Activated naive CD4-positive, alpha-beta T cell treated with anti-CD3 and anti-CD28 coated beads, Interleukin-2, amount 50 U/mL, for 72 hours (primary cell): ENCODE measurements around the gene MVB12A. TPM values are rescaled to one million over a fixed set of nuclear protein-coding genes. Genes with fewer than 3 reads are reported as not detected.

ENCODE experiments used
- ATAC-seq, 2 donors: fragments of 150-1000 bp; cut with Tn5 transposase; 2 replicates each; pipeline ENCODE4 v1.10.0; 2021; ENCODE audit warnings: mild to moderate bottlenecking in 2 of 2, moderate library complexity in 2 of 2
- DNase-seq, 2 donors: peaks; one replicate each; pipeline ENCODE4 v3.0.0; 2021 to 2022; ENCODE audit warnings: low spot score in 2 of 2
- H3K27ac Mint-ChIP-seq, 2 donors: one replicate each; pipeline ENCODE4 v1.8.0; 2022; ENCODE audit warnings: mild to moderate bottlenecking in 2 of 2, mixed read lengths in 2 of 2
- H3K36me3 Mint-ChIP-seq, 2 donors: one replicate each; pipeline ENCODE4 v1.8.0; 2022; ENCODE audit warnings: mixed read lengths in 2 of 2
- H3K9me3 Mint-ChIP-seq, 2 donors: one replicate each; pipeline ENCODE4 v1.8.0; 2022; ENCODE audit warnings: mixed read lengths in 2 of 2
- total RNA-seq, 2 donors: library from RNA; stranded (reverse); gene quantifications; one replicate each; pipeline ENCODE4 v1.2.3, GENCODE V29; 2022

The MVB12A gene
- total RNA-seq, 2 donors from 2014 or later, result 34.4 to 55.2 TPM

DNA sequence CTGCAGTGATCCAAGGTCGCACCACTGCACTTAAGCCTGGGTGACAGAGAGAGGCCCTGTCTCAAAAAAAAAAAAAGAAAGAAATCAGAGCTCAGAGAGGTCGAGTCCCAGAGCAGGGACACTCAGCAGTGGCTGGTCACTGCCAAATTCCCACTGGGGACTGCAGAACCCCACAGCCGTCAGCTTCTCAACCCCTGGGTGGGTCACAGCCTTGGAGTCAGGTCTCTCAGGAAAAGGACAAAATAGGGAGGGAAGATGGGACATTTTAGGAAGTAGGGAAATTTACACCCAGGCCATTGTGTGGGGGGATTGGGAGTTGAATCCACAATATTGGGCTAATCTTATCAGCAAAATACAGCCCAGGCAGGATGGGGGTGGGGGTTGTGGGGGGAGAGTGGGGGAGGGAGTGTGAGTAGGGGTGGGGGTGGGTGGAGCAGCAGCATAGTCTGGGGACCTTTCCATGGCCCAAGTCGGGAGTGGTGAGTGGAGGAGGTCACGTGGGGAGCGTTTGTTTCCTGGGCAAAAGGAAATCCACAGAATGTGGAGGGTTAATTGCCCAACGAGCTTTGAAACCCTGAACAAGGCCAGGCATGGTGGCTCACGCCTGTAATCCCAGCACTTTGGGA is 20.8 kb upstream of the MVB12A start:
- DNase-seq (no peak), ATAC-seq (no peak)
- Mint-ChIP-seq H3K9me3 (no peaks in the 10 kb centered on the region), H3K27ac (no peak overlapping the region), H3K36me3 (peaks cover 0 to 11% of the 10 kb centered on the region in 2 donors)

DNA sequence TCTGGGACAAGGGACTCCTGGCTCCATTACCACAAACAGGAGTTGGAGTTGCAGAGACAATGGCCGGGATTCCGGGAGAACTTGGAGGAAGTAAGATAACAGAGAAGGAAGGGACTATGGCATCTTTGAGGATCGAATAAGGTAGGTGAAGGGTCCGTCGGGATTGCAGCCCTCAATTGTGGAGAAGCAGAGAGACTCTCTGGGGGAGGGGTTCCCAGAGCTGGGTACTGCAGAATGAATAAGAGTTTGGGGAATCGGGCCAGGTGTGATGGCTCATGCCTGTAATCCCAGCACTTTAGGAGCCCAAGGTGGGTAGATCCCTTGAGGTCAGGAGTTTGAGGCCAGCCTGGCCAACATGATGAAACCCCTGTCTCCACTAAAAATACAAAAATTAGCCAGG is 18.2 kb upstream of the MVB12A start:
- H3K9me3 Mint-ChIP-seq, result no peaks in the 10 kb centered on the region
- DNase-seq (no peak), ATAC-seq (no peak)
- peak overlapping the region in 1 of 2 donors; percentile 92 for H3K27ac Mint-ChIP-seq
- H3K36me3 Mint-ChIP-seq, result peaks cover 15 to 27% of the 10 kb centered on the region in 2 donors

DNA sequence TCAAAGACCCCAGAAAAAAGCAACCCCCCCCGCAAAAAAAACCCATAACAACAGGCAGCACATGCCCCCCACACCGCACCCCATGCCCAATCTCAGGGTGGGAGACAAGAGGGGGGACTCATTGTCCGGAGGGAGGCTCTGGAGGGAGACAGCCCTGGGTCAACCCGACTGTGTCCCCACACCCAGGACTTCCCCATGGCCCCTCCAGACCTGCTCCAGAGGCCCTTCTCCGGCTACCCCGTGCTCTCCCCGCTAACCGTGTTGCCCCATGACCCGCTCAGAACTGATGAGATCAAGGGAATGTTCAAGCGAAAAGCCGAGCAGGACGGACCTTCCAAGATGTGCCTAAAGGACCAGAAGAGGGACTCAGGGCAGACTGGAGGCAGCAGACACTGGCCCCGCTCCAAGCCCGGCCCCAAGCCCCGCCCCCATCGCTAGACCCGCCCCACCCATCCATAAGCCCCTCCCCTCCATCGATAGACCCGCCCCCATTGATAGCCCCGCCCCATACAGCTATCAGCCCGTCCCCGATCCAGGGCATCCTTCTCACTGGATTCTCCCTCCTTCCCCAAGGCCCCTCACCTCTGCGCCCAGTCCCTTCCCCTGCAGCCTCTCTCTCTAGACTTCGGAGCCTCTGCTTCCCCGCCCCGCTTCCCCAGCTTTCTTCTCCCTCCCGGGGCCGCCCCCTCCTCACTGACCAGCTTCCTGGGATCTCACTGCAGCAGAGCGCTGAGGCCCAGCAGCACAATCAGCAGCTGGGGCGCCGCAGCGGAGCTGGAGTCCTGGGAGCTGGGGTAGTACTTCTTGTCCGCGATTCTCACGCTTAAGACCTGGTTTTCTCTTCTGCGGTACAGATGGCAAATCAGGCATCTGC is 16.6 kb upstream of the MVB12A start:
- ATAC-seq (peak in 1 of 2 donors; percentile 48), DNase-seq (peak in 1 of 2 donors; percentile 50)
- Mint-ChIP-seq H3K9me3 (no peaks in the 10 kb centered on the region), H3K27ac (no peak overlapping the region), H3K36me3 (peaks cover 16 to 36% of the 10 kb centered on the region in 2 donors)

DNA sequence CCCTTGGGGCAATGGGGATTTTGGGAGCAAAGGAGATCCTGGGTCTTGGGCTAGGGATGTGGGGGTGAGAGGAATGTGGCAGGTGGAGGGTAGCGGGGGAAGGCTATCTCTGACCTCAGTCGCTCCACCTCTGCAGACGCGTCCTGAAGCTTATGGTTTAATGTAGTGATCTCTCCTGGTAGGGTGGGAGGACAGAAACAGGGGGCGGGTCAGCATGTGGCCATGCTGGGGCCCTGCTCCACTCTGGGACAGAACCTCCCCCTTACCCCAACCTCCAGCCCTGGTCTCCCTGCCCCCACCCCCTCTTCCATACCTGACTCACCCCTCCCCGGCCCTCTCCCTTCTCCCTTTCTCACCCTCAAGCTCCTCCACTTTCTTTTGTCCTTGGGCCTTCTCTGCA is 15.8 kb upstream of the MVB12A start:
- peak overlapping the region; percentile 10 to 97 for H3K27ac Mint-ChIP-seq
- H3K36me3 Mint-ChIP-seq, result peaks cover 16 to 36% of the 10 kb centered on the region in 2 donors
- no peak for ATAC-seq
- H3K9me3 Mint-ChIP-seq, result no peaks in the 10 kb centered on the region
- DNase-seq, result no peak

DNA sequence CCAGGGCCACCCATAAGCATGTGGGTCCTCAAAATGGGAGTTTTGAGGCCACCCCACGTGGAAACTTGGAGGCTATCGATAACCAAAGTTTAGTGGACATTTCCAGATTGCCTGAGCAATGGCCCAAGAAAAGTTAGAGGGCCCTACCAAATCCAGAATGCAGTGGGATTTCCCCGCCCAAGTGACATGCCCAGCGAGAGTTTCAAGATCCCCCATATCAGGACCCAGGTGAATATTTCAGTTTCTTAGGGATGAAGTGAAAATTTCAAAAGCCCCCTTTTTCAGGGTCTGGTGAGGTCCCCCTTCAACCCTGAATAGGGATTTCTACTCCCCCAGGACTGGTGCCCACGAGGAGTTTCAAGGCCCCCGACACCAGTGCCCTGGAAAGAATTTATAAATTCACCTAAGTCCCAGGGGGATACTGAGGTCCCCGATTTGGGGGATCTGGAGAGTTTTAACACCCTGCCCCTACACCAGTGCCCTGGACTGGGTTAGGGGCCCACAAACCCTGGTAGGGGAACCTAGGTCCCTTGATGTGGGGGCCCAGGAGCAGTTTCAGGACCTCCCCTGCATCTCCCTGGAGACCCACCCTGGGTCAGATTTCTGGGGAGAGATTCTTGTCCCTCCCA is 15.1 kb upstream of the MVB12A start:
- H3K27ac Mint-ChIP-seq, result peak overlapping the region; percentile 97
- peaks cover 16 to 36% of the 10 kb centered on the region in 2 donors for H3K36me3 Mint-ChIP-seq
- H3K9me3 Mint-ChIP-seq, result no peaks in the 10 kb centered on the region
- DNase-seq, result no peak
- peak in 1 of 2 donors; percentile 0 for ATAC-seq

DNA sequence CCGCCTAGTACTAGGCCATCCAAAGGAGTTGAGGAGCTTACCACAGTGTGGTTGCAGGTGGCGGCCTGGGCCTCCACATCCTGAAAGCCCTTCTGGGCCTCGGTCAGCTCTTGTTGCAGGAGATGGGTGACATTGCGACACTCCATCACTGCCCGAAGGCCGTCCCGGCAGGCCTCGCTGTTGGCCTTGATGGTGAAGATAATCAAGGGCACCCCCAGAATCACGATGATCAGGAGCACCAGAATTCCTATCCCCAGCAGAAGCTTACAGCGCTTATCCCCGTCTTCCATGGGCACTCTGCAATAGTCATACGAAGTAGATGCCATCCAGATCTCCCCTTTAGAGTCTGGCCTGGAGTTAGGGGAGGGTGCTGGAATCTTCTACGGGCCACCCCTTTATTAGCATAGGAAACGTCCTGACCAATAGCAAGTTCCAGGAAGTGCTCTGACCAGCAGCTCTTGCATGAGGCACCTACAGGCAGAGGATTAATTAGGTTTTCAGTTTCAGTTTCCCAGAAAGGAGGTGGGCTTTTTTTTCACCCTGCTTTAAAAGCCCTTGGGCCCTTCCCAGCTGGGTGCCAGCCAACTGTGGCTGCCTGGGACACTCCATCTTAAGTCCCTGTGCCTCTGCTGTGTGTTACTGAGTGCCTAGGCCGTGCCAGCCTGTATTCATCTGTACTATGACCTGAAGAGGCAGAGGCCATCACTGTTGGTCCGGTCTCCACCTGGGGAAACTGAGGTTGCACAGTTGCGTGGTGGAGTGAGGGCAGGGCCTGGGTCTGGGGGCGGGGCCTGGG is 14.4 kb upstream of the MVB12A start, which contains the start of gene BST2:
Gene BST2 (minus strand): TSS at position 381 of the 796 bp plus-strand sequence. CDS start 55 bp downstream, at position 326.
- peak; percentile 75 to 81 for ATAC-seq
- peak; percentile 47 to 72 for DNase-seq
- Mint-ChIP-seq H3K9me3 (no peaks in the 10 kb centered on the region), H3K36me3 (peaks cover 16 to 36% of the 10 kb centered on the region in 2 donors), H3K27ac (peak within 1 kb of the TSS; percentile 97)

DNA sequence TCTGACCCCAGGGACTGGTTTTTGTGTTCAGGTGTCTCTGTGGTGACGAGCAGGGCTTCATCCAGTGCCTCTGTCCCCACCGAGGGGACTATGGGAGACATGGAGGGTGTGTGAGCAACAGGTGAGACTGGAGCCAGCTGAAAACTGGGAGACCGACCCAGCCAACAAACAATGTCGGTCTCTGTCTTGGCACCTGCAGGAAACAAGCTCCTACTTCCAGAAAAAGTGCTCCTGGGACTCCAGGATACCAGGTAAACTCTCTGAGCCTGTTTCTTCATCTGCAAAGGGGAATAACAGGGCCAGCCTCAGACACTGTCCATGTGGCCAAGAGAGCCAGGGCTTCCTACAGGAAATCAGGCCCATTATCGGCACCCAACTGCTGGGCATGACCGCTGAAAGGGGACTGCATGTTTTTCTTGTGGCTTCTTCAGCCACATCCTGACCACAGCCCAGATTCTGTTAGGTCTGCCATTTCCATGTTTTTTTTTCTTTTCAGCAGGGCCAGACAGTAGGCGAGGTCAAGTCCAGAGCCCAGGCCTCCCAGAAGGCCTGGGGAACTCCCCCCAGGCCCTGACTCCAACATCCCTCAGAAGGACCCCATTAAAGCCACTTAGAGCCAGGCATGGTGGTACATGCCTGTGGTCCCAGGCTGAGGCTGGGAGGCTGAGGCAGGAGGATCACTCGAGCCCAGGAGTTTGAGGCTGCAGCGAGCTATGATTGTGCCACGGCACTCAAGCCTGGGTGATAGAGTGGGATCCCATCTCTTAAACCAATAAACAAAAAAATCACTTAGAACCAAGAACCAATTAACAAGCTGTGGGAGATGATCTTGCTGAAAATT is 13.6 kb upstream of the MVB12A start:
- H3K36me3 Mint-ChIP-seq, result peaks cover 16 to 35% of the 10 kb centered on the region in 2 donors
- no peaks in the 10 kb centered on the region for H3K9me3 Mint-ChIP-seq
- ATAC-seq (peak; percentile 52 to 69), DNase-seq (peak; percentile 32 to 83)
- H3K27ac Mint-ChIP-seq, result peak overlapping the region; percentile 97

DNA sequence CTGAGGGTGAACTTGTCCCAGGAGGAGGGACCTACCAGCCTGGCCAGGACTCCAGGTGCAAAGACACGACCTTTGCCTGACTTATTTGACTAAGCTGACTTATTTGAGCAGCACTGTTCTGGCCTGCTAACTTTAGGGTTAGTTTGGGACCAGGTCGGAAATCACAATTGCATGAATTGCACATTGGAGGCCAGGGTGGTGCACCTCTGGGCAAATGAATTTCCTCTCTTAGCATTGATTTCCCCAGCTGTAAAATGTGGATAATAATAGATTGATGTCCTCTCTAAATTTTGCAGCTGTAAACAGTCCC is 13.0 kb upstream of the MVB12A start:
- Mint-ChIP-seq H3K27ac (peak overlapping the region; percentile 97), H3K9me3 (no peaks in the 10 kb centered on the region), H3K36me3 (peaks cover 16 to 29% of the 10 kb centered on the region in 2 donors)
- ATAC-seq, result no peak
- DNase-seq, result no peak

DNA sequence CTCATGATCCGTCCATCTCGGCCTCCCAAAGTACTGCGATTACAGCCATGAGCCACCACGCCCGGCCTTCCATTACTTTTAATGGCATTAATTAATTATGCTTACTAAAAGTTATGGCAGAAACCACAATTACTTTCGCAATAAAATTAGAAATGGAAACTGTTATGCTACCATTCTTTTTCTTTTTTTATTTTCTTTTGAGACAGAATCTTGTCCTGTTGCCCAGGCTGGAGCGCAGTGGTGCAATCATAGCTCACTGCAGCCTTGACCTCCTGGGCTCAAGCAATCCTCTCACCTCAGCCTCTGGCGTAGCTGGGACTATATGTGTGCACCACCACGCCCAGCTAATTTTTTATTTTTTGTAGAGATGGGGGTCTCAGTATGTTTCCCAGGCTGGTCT is 9.9 kb upstream of the MVB12A start:
- Mint-ChIP-seq H3K9me3 (no peaks in the 10 kb centered on the region), H3K27ac (no peak overlapping the region), H3K36me3 (peaks cover 11 to 23% of the 10 kb centered on the region in 2 donors)
- no peak for DNase-seq
- ATAC-seq, result no peak

DNA sequence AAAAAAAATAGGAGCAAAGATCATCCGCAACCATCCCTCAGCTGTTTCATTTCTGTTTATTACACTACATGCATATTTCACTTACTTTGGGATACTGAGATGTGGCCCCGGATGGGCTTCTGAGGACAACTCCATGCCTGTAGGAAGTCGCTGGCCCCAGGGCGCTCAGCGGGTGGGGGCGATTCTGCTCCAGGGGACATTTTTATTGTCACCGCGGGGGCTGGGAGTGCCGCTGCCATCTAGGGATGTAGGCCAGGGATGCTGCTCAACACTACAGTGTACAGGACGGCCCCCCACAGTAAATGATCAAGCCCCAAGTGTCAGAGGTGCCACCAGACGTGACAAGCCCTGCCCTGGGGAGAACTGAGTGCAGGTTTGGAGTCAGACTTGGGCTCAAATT is 8.0 kb upstream of the MVB12A start:
- DNase-seq (no peak), ATAC-seq (no peak)
- Mint-ChIP-seq H3K36me3 (peaks cover 0 to 7% of the 10 kb centered on the region in 2 donors), H3K27ac (no peak overlapping the region), H3K9me3 (no peaks in the 10 kb centered on the region)

DNA sequence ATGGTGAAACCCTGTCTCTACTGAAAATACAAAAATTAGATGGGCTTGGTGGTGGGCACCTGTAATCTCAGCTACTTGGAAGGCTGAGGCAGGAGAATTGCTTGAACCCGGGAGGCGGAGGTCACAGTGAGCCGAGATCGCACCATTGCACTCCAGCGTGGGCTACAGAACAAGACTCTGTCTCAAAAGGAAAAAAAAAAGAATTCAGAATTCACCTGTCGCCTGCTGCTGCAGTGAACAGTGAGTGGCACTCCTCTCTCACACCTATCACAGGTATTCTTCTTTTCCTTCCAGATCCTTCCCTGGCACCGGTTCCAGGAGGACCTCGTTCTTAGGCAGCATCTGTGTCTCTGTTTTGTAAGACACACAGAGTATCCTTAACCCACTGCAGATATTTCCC is 5.8 kb upstream of the MVB12A start:
- no peak for ATAC-seq
- DNase-seq, result no peak
- Mint-ChIP-seq H3K36me3 (peaks cover 0 to under 1% of the 10 kb centered on the region in 2 donors), H3K27ac (no peak overlapping the region), H3K9me3 (no peaks in the 10 kb centered on the region)

DNA sequence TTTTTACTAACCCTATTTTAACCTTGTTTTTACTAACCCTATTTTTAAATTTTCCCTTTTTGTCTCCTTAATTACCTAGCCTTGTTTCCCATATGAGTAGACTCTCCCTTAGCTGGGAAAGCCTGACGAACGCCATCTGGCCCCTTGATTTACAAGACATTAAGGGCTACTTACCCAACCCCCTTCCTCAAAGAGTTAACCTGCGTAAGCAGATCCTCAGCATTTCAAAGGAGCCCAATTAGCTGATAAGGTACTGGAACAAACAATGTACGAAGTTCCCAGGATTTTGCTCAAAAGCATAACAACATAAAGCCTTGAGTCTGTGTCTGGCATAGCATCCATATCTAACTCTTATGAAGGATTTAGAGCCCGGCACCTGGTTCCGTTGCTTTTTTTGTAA is 4.7 kb upstream of the MVB12A start:
- Mint-ChIP-seq H3K36me3 (peaks cover 0 to 7% of the 10 kb centered on the region in 2 donors), H3K27ac (no peak overlapping the region), H3K9me3 (no peaks in the 10 kb centered on the region)
- ATAC-seq, result no peak
- DNase-seq, result no peak

DNA sequence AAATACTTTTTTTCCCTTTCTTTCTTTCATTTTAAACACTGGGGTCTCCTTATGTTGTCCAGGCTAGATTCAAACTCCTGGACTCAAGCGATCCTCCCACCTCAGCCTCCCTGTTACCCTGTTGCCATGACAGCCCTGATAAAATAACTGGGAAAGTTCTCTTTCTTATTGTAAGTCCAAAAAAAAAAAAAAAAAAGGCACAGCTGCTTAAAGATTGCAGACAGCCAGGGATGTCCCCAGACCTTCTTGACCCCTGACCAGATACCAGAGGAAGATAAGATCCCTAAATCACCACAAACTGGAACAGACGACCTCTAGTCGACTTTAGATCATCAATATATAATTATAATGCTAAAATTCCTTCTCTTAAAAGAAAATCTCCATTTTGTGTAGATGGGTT is 1.1 kb upstream of the MVB12A start:
- Mint-ChIP-seq H3K36me3 (peaks cover 6 to 7% of the 10 kb centered on the region in 2 donors), H3K27ac (peak overlapping the region; percentile 90 to 92), H3K9me3 (no peaks in the 10 kb centered on the region)
- DNase-seq (no peak), ATAC-seq (no peak)

DNA sequence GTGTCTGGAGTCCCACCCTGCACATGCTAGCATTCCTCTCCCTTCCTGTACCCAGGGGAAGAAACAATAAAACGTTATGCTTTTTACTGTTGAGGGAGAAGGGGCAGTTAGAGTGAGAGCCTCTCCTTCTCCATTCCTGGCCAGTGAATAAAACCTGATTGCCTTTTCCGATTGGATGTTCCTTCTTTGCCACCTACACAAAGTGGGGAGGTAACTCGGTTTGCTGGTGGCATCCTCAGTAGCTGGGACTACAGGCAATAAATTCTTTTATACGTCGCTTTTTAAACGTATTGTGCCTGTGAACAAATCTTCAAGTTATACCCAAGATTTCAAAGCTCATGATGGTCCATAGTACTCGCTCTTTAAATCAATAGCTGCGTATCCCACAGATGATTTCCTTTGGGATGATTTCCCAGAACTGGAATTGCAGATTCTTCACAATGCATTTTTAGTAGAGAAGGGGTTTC is 660 bp upstream of the MVB12A start:
- H3K36me3 Mint-ChIP-seq, result peaks cover 6 to 7% of the 10 kb centered on the region in 2 donors
- no peaks in the 10 kb centered on the region for H3K9me3 Mint-ChIP-seq
- no peak for DNase-seq
- H3K27ac Mint-ChIP-seq, result peak overlapping the region; percentile 90 to 92
- no peak for ATAC-seq

DNA sequence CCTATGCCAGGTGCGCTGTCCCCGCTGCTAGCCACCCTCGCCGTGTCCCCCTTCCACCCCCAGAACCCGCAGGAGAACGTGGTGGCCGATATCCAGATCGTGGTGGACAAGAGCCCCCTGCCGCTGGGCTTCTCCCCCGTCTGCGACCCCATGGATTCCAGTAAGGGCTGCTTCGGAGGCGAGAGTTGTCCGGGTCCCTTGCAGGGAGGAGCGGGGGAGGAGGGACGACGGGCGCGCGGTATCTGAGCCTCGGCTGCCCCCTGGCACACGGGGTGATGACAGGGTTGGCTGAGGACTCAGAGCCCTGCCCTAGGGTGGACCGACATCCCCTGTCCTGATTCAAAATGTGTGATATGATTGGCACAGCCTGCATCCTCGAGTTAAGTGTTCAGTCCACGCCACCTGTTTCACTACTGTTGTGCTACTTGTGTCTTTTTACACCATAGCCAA is 653 bp downstream of the MVB12A start:
- peaks cover 6 to 7% of the 10 kb centered on the region in 2 donors for H3K36me3 Mint-ChIP-seq
- ATAC-seq, result peak; percentile 22 to 53
- peak overlapping the region in 1 of 2 donors; percentile 92 for H3K27ac Mint-ChIP-seq
- DNase-seq, result peak; percentile 31 to 60
- H3K9me3 Mint-ChIP-seq, result no peaks in the 10 kb centered on the region
